Sciatic nerve (tissue), 2 donors: ENCODE results near the gene ITGAE. TPM values are rescaled to one million over a fixed set of nuclear protein-coding genes. Genes with fewer than 3 reads are reported as not detected.
"Not testable (repeated sequence)": the region's sequence is repeated elsewhere in the genome, so short reads cannot be mapped to it uniquely, and the experiment has no call there.

ENCODE experiments used
- ATAC-seq: fragments of 200-7000 bp; cut with Tn5 transposase; one replicate; pipeline ENCODE4 v1.9.1; 2020; ENCODE audit warnings: mild to moderate bottlenecking, moderate library complexity
- DNase-seq: peaks from one replicate; pipeline ENCODE4 v3.0.0-alpha.2; 2020; ENCODE audit warnings: low spot score
- intact Hi-C: fragments of 100-400 bp; cut with DNase I; formaldehyde crosslinking; loops from one replicate; pipeline ENCODE4 v1.14.2; 2022
- total RNA-seq: library from RNA; stranded (reverse); fragmentation: NEBNext Ultra II Directional; extraction: Animal tissue kit (Norgen Biotek cat#: 25700); gene quantifications from one replicate; pipeline ENCODE4 v1.2.1, GENCODE V29; 2021
- donor health status: DM: no; HTN: no; CAD: no.
- donor health status: DM: no; HTN: no; CAD: no.

ITGAE gene
- total RNA-seq, 1 donor from 2014 or later, result 19.3 TPM

DNA sequence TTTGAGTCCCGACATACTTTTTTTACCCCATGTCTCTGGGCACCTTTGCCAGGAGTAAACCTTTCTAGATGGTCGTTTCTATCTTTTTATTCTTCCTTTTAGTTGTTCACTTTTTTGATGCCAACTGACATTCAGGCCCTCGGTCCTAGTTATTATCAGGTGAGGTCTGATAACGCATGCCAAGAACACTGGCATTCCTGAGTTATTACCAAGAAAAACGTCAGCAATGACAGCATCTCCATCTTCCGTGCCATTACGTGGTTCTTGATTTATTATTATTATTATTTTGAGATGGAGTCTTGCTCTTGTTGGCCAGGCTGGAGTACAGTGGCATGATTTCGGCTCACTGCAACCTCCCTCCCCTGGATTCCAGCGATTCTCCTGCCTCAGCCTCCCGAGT is 55.9 kb downstream of the ITGAE start:
- ATAC-seq (no peak), DNase-seq (no peak)
- intact Hi-C loops, result no loop called here

DNA sequence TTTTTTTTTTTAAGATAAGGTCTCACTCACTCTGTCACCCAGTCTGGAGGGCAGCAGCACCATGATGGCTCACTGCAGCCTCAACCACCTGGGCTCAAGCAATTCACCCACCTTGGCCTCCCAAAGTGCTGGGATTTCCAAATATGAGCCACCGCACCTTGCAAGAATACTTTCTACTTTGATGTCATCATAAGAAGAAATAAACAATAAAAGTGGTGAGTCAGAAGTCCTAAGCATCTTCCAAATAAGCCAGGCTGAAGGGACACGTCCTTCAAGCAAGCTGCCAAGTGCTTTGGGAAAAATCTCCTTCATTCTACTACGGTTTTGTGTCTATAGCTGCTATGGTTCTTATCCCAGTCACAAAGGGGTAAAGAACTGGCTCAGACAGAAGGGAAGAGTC is 57.0 kb downstream of the ITGAE start:
- DNase-seq, result no peak
- intact Hi-C loops, result no loop called here

DNA sequence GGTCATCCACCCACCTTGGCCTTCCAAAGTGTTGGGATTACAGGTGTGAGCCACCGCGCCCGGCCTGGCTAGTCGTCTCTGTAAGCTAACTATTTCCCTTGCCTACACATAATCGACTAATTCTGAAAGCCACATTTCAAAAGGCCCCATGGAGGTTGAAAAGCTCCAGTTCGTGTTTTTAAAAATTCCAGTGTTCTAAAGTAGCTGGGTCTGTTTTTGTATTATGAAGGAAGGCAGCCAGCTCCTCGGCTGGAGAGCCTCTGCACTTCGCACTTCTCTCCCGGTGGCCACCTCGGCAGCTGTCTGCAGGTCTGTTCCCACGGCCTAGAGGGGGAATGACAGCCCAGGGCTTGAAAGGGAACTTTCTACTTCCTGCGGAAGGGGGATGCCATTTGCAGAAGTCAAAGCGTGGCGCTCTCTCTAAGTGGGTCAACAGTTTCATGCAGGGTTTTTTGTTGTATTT is 60.3 kb downstream of the ITGAE start:
- DNase-seq (no peak), ATAC-seq (no peak)
- intact Hi-C loops, result no loop called here

More for the DNA sequence above, 57.0 kb downstream of the ITGAE start:
- ATAC-seq, result no peak

DNA sequence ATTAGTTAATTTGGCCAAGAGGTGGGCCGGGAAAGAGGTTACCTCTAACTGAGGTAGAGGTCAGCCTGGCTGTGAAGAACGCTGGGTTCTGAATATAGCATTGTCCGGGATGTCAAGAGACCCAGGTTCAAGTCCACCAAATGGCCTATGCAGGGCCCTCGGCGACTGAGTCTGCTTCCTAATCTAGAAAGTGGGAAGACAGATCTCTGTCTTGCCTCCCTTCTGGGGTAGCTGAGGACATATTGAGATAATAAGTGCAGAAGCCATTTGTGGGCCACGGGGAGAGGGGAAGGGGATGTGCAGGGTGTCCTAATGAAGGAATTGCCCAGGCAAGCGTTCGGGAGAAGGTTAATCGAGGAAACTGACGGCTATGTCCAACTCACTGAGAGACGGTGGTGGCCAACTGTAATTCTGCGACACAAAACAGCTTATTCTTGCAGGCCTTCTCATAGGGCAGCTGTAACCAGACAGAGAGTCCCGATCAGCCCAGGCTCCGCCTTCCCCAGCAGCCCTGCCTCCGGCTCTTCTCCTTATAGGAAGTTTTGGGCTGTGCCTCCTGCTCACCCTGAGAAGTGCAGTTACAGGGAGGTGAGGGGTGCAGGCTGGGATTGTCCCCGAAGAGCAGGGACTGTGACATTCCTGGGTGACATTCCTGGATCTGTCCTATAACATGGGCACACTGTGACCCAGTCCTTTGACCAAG is 61.4 kb downstream of the ITGAE start:
- DNase-seq (no peak), ATAC-seq (no peak)
- intact Hi-C loops, result no loop called here

DNA sequence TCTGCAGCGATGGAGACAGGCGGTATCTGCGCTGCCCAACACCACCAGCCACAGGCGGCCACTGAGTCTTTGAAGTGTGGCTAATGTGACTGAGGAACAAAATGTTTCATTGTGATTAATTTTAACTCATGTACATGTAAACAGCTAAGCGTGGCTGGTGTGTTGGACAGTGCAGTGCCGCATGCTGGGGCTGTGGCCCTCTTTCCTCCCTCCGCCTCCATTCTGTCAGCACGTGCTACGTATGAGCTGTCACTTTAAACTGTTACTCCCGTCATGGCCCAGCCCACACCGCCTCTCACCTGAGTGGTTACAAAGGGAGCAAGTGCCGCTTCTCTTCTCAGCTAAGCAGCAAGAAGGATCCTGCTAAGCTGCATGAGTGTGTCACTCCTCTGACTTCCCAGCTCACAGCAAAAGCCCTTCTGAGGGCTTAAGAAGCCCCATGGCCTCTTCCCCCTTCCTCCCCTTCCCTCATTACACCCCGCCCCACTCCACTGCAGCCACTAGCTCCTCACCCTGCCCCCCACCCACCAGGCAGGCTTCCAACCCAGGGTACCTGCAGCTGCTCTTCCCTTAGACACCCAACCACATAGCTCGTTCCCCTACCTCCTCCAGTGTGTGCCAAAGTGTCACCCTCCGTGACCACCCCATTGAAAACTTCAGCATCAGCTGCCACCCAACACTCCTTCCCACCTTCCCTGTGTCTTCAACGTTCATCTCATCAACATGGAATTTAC is 62.3 kb downstream of the ITGAE start:
- ATAC-seq (peak; percentile 44), DNase-seq (no peak)
- intact Hi-C loops, result no loop called here

DNA sequence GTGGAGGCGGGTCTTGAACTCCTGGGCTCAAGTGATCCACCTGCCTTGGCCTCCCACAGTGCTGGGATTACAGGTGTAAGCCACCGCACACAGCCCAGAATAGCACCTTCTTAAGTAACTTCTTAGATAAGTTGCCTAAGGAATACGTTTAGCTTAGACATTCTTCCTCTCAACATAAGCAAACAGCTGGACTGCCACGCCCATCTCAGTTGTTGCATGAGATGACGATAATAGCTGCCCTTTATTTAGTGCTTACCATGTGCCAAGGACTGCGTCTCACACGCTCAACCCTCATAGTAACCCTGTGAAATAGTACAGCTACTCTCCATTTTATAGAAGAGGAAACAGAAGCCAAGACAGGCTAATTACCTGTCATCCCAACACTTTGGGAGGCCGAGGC is 65.5 kb downstream of the ITGAE start:
- DNase-seq (no peak), ATAC-seq (no peak)
- intact Hi-C loops, result no loop called here

DNA sequence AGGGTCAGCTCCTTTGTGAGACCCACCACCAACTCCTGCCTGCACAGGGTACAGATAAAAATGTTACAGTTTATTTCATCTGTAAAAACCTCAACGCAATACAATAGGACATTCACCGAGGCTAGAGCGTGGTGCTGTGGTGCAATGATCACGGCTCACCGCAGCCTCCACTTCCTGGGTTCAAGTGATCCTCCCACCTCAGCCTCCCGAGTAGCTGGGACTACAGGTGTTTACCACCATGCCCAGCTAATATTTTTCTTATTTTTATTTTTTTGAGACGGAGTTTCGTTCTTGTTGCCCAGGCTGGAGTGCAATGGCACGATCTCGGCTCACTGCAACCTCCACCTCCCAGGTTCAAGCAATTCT is 66.1 kb downstream of the ITGAE start:
- DNase-seq, intact Hi-C loops, ATAC-seq: not testable (repeated sequence)

DNA sequence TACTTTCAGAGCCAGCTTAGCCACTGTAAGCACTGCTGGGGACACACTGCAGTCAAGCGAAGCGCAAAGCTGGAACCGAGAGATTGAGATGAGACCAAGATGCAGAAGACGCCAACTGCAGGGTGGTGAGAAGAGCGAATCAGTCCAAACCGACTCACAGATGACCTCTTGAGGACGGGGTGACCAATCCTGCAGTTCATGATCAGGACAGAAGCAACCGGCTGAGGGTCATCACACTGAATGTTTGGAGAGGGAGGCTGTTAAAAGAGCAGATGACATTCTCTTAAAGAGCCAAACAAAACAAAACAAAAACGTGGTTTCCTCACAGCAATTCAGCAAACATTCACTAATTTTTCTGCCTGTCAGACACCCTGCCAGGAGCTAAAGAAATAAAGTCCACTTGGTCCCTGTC is 68.8 kb downstream of the ITGAE start:
- ATAC-seq (peak; percentile 73), DNase-seq (no peak)

DNA sequence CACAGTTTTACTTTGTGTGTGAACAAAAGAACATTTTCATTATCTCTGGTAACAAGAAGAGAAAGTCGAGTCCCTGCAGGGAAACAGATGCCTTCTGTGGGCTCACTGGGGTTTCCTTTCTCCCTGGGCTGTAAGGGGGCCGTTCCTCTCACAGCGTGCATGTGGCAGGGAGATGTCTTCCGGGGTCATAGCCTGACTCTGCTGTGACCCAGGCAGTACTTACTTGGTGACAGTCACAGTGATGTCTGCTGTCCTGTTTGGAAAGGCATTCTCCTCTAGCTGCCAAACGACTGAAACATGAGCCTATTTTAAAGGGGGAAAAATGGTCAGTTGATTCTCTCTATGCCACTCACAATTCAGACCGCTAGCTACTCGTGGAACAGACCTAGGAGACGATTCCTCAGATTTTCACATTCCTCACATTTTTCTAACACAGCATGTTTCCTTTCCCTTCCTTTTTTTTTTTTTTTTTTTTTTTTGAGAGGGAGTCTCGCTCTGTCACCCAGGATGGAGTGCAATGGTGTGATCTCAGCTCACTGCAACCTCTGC is 70.0 kb downstream of the ITGAE start:
- no peak for DNase-seq
- intact Hi-C loops, result no loop called here
- no peak for ATAC-seq

More for the DNA sequence above, 68.8 kb downstream of the ITGAE start:
- intact Hi-C loops, result no loop called here

DNA sequence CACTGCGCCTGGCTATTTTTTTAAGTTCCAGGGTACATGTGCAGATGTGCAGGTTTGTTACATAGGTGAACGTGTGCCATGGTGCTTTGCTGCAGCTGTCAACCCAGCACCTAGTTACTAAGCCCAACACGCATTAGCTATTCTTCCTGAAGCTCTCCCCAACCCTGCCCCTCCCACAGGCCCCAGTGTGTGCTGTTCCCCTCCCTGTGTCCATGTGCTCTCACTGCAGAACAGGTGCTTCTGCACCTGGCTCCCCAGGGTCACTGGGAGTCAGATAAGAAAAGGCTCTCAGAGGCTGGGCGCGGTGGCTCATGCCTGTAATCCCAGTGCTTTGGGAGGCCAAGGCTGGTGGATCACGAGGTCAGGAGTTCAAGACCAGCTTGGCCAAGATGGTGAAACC is 71.1 kb downstream of the ITGAE start:
- intact Hi-C loops, result no loop called here
- ATAC-seq (no peak), DNase-seq (no peak)

DNA sequence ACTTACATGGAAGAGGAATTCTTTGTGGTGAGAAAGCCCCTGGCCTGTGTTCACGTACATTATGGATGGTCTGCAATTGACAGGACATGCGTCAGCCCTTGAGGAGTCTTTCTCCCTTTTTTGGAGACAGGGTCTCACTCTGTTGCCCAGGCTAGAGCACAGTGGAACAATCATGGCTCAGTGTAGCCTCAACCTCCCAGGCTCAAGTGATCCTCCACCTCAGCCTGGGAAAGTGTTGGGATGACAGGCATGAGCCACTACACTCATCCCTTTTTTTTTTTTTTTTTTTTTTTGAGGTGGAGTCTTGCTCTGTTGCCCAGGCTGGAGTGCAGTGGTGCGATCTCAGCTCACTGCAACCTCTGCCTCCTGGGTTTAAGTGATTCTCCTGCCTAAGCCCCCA is 72.9 kb downstream of the ITGAE start:
- DNase-seq, ATAC-seq, intact Hi-C loops: not testable (repeated sequence)

DNA sequence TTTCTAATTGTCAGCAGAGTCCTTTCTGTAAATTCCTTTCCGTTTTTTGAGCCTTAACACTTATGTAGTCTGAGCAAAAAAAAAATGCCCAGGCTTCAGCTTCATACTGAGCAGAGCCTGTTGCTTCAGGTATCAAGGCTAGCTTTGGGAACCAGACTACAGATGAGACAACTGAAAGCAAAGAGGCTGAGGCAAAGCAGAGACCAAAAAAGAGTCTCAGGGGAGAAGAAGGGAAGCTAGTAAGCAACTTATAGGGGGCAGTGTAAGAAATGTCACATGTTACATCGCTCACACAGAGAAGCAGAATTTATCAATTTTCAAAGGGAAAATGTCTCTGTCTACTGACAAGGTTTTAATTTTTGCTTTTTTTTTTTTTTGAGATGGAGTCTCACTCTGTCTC is 73.9 kb downstream of the ITGAE start:
- DNase-seq (no peak), ATAC-seq (no peak)
- intact Hi-C loops, result no loop called here

DNA sequence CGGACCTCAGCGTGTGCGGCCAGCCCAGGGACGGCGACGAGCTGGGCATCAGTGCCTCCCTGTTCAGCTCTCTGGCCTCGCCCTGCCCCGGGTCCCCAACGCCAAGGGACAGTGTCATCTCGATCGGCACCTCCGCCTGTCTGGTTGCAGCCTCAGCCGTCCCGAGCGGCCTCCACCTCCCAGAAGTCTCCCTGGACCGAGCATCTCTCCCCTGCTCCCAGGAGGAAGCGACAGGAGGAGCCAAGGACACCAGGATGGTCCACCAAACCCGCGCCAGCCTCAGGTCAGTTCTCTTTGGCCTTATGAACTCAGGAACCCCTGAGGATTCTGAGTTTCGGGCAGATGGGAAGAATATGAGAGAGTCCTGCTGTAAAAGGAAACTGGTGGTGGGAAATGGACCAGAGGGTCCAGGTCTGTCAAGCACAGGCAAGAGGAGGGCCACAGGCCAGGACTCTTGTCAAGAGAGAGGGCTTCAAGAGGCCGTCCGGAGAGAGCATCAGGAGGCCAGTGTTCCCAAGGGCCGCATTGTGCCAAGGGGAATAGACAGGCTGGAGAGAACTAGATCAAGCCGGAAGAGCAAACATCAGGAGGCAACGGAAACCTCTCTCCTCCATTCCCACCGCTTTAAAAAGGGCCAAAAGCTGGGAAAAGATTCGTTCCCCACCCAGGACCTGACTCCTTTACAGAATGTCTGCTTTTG is 76.5 kb downstream of the ITGAE start:
- DNase-seq (no peak), ATAC-seq (no peak)
- intact Hi-C loops, result no loop called here

DNA sequence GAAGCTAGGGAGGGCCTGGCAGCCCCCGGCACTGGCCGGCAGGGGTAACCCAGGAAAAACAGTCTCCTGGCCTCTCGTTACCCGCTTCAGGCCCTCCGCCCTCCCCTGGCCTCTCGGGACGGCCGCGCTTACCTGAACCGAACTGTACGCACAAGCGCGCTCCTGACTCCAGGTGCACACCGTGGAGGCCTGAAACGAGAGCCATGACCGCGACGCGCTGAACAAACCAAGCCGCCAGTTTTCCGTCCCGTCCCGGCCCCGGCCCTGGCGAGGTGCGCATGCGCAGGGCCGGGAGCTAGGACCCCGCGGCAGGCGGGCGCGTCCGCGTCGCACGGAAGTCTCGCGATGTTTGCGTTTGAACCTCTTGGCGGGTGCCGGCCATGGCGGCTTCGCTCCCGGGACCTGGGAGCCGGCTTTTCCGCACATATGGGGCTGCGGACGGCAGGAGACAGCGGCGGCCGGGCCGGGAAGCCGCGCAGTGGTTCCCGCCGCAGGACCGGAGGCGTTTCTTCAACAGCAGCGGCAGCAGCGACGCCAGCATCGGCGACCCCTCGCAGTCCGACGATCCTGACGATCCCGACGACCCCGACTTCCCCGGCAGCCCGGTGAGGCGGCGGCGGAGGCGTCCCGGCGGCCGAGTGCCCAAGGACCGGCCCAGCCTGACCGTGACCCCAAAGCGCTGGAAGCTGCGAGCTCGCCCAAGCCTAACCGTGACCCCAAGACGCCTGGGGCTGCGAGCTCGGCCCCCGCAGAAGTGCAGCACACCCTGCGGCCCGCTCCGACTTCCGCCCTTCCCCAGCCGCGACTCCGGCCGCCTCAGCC is 77.2 kb downstream of the ITGAE start, which contains the start of gene HASPIN:
TSS of gene HASPIN (plus strand) at position 348 of the 822 bp plus-strand sequence. CDS start at position 381, 33 bp downstream.
- DNase-seq, result peak; percentile 97
- peak; percentile 97 for ATAC-seq
- intact Hi-C loops, result no loop called here

DNA sequence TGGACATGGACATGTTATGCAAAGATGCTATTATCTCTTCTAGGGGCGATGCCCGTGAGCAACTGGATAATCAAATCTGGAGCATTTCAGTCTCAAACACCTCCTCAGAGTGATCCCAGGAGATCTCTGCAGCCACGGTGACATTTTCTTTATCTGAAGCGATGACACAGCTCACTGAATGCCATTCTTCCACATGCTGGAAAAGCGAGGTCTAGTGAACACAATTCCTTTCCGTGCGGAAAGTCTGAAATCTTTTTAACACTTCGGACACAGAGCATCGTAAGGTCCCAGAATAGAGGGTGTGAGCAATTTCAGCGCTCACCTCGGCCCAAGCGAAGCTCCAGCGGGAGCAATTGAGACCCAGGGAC is 77.8 kb downstream of the ITGAE start:
- intact Hi-C loops, result no loop called here
- ATAC-seq (no peak), DNase-seq (no peak)

DNA sequence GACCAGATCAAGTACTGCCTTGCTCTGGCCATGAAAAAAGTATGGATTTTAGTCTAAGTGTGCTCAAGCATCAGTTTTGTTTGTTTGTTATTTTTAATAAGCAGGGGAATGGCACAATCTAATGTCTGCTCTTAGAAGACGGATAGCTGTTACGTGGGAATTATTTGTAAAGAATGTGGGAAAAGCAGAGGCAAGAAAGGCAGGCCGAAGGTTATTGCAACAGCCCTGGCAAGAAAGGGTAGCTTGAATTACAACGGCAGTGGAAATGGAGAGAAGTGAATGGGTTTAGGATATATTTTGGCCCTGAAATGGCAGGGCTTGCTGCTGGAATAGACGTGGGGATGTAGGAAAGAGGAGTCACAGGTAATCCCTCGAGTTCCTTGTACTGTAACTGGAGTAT is 78.3 kb downstream of the ITGAE start:
- ATAC-seq (no peak), DNase-seq (no peak)
- intact Hi-C loops, result no loop called here

DNA sequence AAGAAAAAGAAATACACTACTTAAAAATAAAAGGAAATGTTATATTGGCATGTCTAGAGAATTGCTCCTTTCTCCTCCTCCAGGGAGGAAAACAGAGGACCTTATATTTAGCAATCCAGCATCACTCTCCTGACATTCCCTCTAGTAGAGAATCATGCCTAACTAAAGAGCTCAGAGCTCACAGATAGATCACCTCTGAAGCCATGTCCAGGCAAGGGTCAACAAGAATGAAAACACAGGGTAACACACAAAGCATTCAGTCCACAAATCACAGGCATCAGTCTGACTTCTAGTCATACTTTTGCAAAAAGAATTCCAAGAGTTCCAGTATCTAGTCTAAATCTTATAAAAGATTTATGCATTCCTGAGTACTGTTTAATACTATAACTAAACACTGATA is 81.7 kb downstream of the ITGAE start:
- no peak for ATAC-seq
- DNase-seq, result no peak
- intact Hi-C loops, result no loop called here

DNA sequence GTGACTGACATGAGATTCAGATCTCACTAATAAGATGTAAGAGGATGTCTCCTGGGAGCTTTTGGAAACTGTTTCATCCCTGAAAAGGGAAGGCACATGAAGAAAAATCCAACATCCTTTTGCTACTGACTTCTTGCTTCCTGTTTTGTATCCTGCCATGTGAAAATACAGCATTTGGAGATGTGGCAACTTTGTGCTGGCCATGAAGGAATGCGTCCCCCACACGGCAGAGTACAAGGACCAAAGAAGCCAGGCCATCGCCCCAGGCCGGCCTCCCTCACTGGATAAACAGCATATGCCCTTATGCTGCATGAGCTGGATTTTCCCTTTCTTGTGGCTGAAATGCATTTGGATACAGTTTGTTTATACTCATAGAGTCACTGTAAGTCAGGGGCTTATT is 82.8 kb downstream of the ITGAE start:
- no peak for DNase-seq
- intact Hi-C loops, result no loop called here

DNA sequence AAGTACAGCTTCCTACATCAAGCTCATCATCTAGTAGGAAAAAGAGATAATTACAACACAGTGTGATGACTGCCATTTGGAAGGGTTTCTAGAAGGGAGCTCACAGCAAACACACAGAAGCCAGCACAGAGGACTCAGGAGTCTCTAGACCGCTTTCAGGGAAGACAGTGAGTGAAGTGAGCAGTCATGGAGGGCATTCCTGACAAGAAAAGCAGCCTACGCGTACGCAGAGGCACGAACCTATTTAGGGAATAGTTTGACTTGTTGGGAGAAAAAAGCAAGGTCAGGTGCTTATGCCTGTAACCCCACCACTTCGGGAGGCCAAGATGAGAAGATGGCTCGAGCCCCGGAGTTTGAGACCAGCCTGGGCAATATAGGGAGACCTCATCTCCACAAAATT is 85.7 kb downstream of the ITGAE start:
- ATAC-seq (no peak), DNase-seq (no peak)
- intact Hi-C loops, result no loop called here

More for the DNA sequence above, 82.8 kb downstream of the ITGAE start:
- ATAC-seq, result no peak
